GM12891 (cell line): ENCODE data around the gene MICU1.
A peak's percentile ranks its signal among the peaks of the same experiment; 100 is the strongest.

Experiments
- DNase-seq: peaks from one replicate; pipeline ENCODE4 v3.0.0; 2011; ENCODE audit warnings: low spot score; ENCODE audit not compliant: insufficient read length
- FAIRE-seq: peaks from 2 replicates; lab custom pipeline; 2011; peaks lifted over from hg19 to GRCh38; lab: Jason Lieb, UNC
- PAX5 ChIP-seq: IDR thresholded peaks from 2 replicates; pipeline ENCODE4 v1.6.1; 2011; ENCODE audit warnings: low read length, moderate library complexity, mild to moderate bottlenecking; ENCODE audit not compliant: insufficient read depth, severe bottlenecking
- POLR2A ChIP-seq: IDR thresholded peaks from 2 replicates; pipeline ENCODE4 v1.6.1; 2011; ENCODE audit warnings: low read depth, low read length, control low read depth
- POLR2AphosphoS5 ChIP-seq: IDR thresholded peaks from 2 replicates; pipeline ENCODE4 v1.6.1; 2011; ENCODE audit warnings: low read depth, low read length, control low read depth
- POU2F2 ChIP-seq: IDR thresholded peaks from 2 replicates; pipeline ENCODE4 v1.6.1; 2011; ENCODE audit warnings: low read depth, mild to moderate bottlenecking, control low read depth, low read length, moderate library complexity
- SPI1 ChIP-seq: IDR thresholded peaks from 2 replicates; pipeline ENCODE4 v1.6.1; 2011; ENCODE audit warnings: low read depth, low read length, control low read depth
- TAF1 ChIP-seq: IDR thresholded peaks from 2 replicates; pipeline ENCODE4 v1.6.1; 2011; ENCODE audit warnings: low read depth, low read length, control low read depth

Gene MICU1

GRCh38 chr10:72379776-72380175 is 246.1 kb downstream of the MICU1 start:
- FAIRE-seq (no peak), DNase-seq (no peak)
- TF ChIP-seq POU2F2 (no peak), POLR2AphosphoS5 (no peak), TAF1 (no peak), SPI1 (no peak), PAX5 (no peak), POLR2A (no peak)

DNA sequence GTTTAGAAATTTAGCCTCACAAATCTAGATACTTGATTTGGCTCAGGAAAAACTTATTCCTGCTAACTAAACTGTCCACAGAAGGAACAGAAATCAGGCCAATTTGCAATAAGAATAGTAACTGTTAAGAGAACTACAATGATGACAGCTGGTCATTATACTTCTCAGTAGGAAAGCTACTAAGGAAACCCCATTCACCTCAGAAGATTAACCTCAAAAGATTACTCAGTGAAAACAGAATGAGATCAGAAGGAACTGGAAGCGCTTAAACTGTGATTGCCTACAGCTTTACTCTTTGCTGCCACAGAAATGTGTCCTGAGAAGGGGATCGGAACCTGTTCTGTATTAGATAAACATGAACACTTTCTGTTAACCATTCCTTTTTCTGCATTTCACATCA is 246.8 kb downstream of the MICU1 start:
- TF ChIP-seq POLR2AphosphoS5 (no peak), POLR2A (no peak), TAF1 (no peak)
- DNase-seq (no peak), FAIRE-seq (no peak)

- no peak for FAIRE-seq
- TF ChIP-seq POLR2A (no peak), PAX5 (no peak), POLR2AphosphoS5 (no peak), TAF1 (no peak), SPI1 (no peak), POU2F2 (no peak)
- no peak for DNase-seq
These were observed 250.3 kb downstream of the MICU1 start for GRCh38 chr10:72375585-72375984.

GRCh38 chr10:72375173-72375572 is 250.7 kb downstream of the MICU1 start:
- DNase-seq (no peak), FAIRE-seq (no peak)
- TF ChIP-seq SPI1 (no peak), TAF1 (no peak), POLR2AphosphoS5 (no peak), PAX5 (no peak), POU2F2 (no peak), POLR2A (no peak)

DNA sequence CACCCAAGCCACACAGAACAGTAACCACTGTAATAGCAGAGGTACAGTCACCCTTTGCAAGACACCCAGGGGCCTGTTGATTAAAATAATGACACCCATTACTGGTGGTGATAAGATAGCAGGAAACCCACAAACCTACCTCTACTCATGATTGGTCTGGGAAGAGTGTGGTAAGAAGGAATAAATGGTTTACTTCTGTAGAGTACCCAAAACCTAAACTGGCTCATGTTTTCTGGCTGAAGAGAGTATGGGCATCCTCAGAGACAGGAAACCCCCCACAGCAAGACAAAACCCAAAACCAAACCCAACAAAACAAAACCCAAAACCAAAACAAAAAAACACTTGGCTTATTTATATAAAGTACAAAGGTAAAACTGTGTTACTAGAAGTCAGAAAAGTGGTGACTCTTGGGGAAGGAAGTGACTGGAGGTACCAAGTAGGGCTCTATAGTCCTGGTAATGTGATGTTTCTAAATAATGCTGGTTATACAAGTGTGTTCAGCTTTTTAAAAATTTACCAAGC is 255.6 kb downstream of the MICU1 start:
- TF ChIP-seq SPI1 (no peak), TAF1 (no peak), POLR2AphosphoS5 (no peak), PAX5 (no peak), POU2F2 (no peak), POLR2A (no peak)
- DNase-seq (no peak), FAIRE-seq (no peak)

GRCh38 chr10:72367301-72367960 is 258.4 kb downstream of the MICU1 start:
- FAIRE-seq: no peak

GRCh38 chr10:72365106-72365895 is 260.6 kb downstream of the MICU1 start:
- FAIRE-seq (no peak), DNase-seq (no peak)
- TF ChIP-seq TAF1: no peak
- no peak for TF ChIP-seq POLR2AphosphoS5
- no peak for TF ChIP-seq SPI1
- no peak for TF ChIP-seq POU2F2
- no peak for TF ChIP-seq POLR2A
- no peak for TF ChIP-seq PAX5

More at GRCh38 chr10:72367301-72367960, 258.4 kb downstream of the MICU1 start:
- no peak for DNase-seq
- TF ChIP-seq TAF1 (no peak), POLR2AphosphoS5 (no peak), POLR2A (no peak), SPI1 (no peak), POU2F2 (no peak), PAX5 (no peak)

- peak; percentile 64 for DNase-seq
- FAIRE-seq: peak; percentile 93
- TF ChIP-seq POLR2AphosphoS5: 0 out of 2 replicates have a peak, but pooled peaks have one; percentile 22
- no peak for TF ChIP-seq POU2F2
- no peak for TF ChIP-seq TAF1
- TF ChIP-seq PAX5: no peak
- no peak for TF ChIP-seq POLR2A
- TF ChIP-seq SPI1: peak; percentile 69
These were observed 261.6 kb downstream of the MICU1 start for GRCh38 chr10:72364239-72364777.

- FAIRE-seq: no peak
- DNase-seq: no peak
- TF ChIP-seq SPI1 (no peak), POLR2A (no peak), TAF1 (no peak), PAX5 (no peak), POU2F2 (no peak), POLR2AphosphoS5 (no peak)
These were observed 268.9 kb downstream of the MICU1 start for GRCh38 chr10:72356987-72357386.
